ENCODE measurements around the gene TBCA. TPM values are rescaled to one million over a fixed set of nuclear protein-coding genes. Genes with fewer than 3 reads are reported as not detected.
A peak's percentile ranks its signal among the peaks of the same experiment; 100 is the strongest.

TBCA gene
- total and polyA plus RNA-seq, 9 of the 15 experiments (the other 6 are each of a cell fraction or from before 2014, with no cell fraction given), result 164 to 661 (median 334) TPM

- TF ChIP-seq HDAC2 (IDR thresholded peaks at IDR 0.05) (0 out of 2 replicates have a peak, but pooled peaks have one; percentile 40), HDAC1 (IDR thresholded peaks at IDR 0.05) (peak in 1 of 2 experiments; percentile 30; a peak in 2 of 4 replicates), ZBTB8A (IDR thresholded peaks at IDR 0.05; ENCODE audit: partially characterized antibody) (no peak), ZBTB40 (IDR thresholded peaks at IDR 0.05) (0 out of 2 replicates have a peak, but pooled peaks have one; percentile 23), ZBTB40 (CRISPR knock-in tag; IDR thresholded peaks at IDR 0.05) (no peak), RCOR1 (IDR thresholded peaks at IDR 0.05; ENCODE audit: borderline replicate concordance in 1 of 2, low read depth in 2 of 2, low read length in 2 of 2) (peak; percentile 49 to 79; a peak in 3 of 4 replicates), EP300 (IDR thresholded peaks at IDR 0.05; ENCODE audit: low read length) (peak; percentile 32; the same call in 1 of the 2 replicates)
Measured at GRCh38 chr5:77776554-77777206, 541 bp upstream of the TBCA start (continued).
